Kidney (tissue), 14 donors: Measurements from ENCODE around the gene INF2. TPM values are rescaled to one million over a fixed set of nuclear protein-coding genes. Genes with fewer than 3 reads are reported as not detected.

Source experiments
- DNase-seq, 5 donors: peaks; one replicate each; pipeline ENCODE4 v3.0.0-alpha.2; 2013 to 2020
- FAIRE-seq: peaks from 2 replicates; lab custom pipeline; 2012; peaks lifted over from hg19 to GRCh38; lab: Jason Lieb, UNC
- H3K27ac ChIP-seq, 2 donors: one replicate each; pipeline ENCODE4 v1.7.0; 2013; ENCODE audit warnings: low read depth in 2 of 2, low read length in 2 of 2, inconsistent platforms in 1 of 2
- H3K27me3 ChIP-seq: one replicate; pipeline ENCODE4 v1.7.1; 2013; ENCODE audit warnings: low read length, inconsistent platforms; ENCODE audit not compliant: control insufficient read depth, insufficient read depth
- H3K36me3 ChIP-seq, 3 donors: one replicate each; pipeline versions ENCODE4 v1.7.0 to v1.7.1; 2013; ENCODE audit warnings: low read length in 3 of 3, control low read depth in 1 of 3, inconsistent platforms in 1 of 3; ENCODE audit not compliant: insufficient read depth in 3 of 3, control insufficient read depth in 2 of 3
- H3K4me1 ChIP-seq, 3 donors: one replicate each; pipeline versions ENCODE4 v1.7.0 to v1.7.1; 2013; ENCODE audit warnings: low read length in 3 of 3, inconsistent platforms in 1 of 3, low read depth in 1 of 3; ENCODE audit not compliant: control insufficient read depth in 2 of 3, insufficient read depth in 2 of 3
- H3K4me3 ChIP-seq, 3 donors: one replicate each; pipeline versions ENCODE4 v1.7.0 to v1.8.1; 2013; ENCODE audit warnings: low read length in 3 of 3, control low read depth in 1 of 3, inconsistent platforms in 1 of 3
- H3K9ac ChIP-seq, 3 donors: one replicate each; pipeline versions ENCODE4 v1.7.0 to v1.7.1; 2013; ENCODE audit warnings: low read length in 3 of 3, control low read depth in 1 of 3, inconsistent platforms in 1 of 3
- H3K9me3 ChIP-seq, 3 donors: one replicate each; pipeline versions ENCODE4 v1.7.0 to v1.7.1; 2013; ENCODE audit warnings: low read length in 3 of 3, control low read depth in 1 of 3, inconsistent platforms in 1 of 3; ENCODE audit not compliant: control insufficient read depth in 2 of 3, insufficient read depth in 1 of 3
- CTCF ChIP-seq: IDR thresholded peaks from 3 replicates; pipeline ENCODE4 v1.5.1; 2012; ENCODE audit warnings: mild to moderate bottlenecking, moderate library complexity, borderline replicate concordance; ENCODE audit not compliant: insufficient read depth; ENCODE audit errors: extremely low read depth
- intact Hi-C: fragments of 100-400 bp; cut with DNase I; formaldehyde crosslinking; loops from one replicate; pipeline ENCODE4 v1.11.1; 2022
- polyA plus RNA-seq: library from polyadenylated mRNA; stranded (reverse); fragments of 350-450 nt; fragmentation: Illumina TruSeq; extraction: RNeasy Lipid Tissue Mini Kit (QIAGEN cat#74804); gene quantifications from one replicate; pipeline ENCODE4 v1.2.3, GENCODE V29; 2014; ENCODE audit warnings: low read depth, low replicate concordance; ENCODE audit not compliant: insufficient read depth
- total RNA-seq: library from RNA; stranded (reverse); fragmentation: NEBNext Ultra II Directional; extraction: Animal tissue kit (Norgen Biotek cat#: 25700); gene quantifications from one replicate; pipeline ENCODE4 v1.2.1, GENCODE V29; 2021
- donor health status: control.
- donor health status: control.
- donor health status: control.
- donor health status: control.
- donor health status: control.
- donor health status: DM: yes; HTN: yes; CAD: no.
- donor health status: Normal renal cell carcinoma (clear cell type).

INF2 gene
- total and polyA plus RNA-seq, 2 donors from 2014 or later, result 58.5 to 82.7 TPM

- Histone ChIP-seq H3K4me1 (peaks cover 0 to 50% (median 21%) of the 10 kb centered on the region in 3 donors), H3K27me3 (no peaks in the 10 kb centered on the region), H3K9me3 (no peaks in the 10 kb centered on the region), H3K36me3 (no peaks in the 10 kb centered on the region), H3K27ac (no peak overlapping the region), H3K9ac (no peak overlapping the region), H3K4me3 (no peak overlapping the region)
- DNase-seq, result no peak
- no peak for TF ChIP-seq CTCF
- intact Hi-C loops, result no loop called here
- no peak for FAIRE-seq
Measured at GRCh38 chr14:104692261-104692938, 3.0 kb downstream of the INF2 start.

- TF ChIP-seq CTCF, result no peak
- Histone ChIP-seq H3K4me3 (no peak overlapping the region), H3K27ac (no peak overlapping the region)
Measured at GRCh38 chr14:104692939-104693315, 3.5 kb downstream of the INF2 start.

GRCh38 chr14:104693482-104694431 lies 4.3 kb downstream of the INF2 start:
- Histone ChIP-seq H3K36me3 (no peaks in the 10 kb centered on the region), H3K4me3 (no peak overlapping the region), H3K27ac (no peak overlapping the region), H3K27me3 (no peaks in the 10 kb centered on the region), H3K4me1 (peaks cover 0 to 44% (median 10%) of the 10 kb centered on the region in 3 donors), H3K9ac (no peak overlapping the region), H3K9me3 (no peaks in the 10 kb centered on the region)
- DNase-seq (no peak), FAIRE-seq (no peak)
- intact Hi-C loops, result no loop called here
- no peak for TF ChIP-seq CTCF

More at GRCh38 chr14:104692939-104693315, 3.5 kb downstream of the INF2 start:
- Histone ChIP-seq H3K27me3 (no peaks in the 10 kb centered on the region), H3K9me3 (no peaks in the 10 kb centered on the region), H3K36me3 (no peaks in the 10 kb centered on the region), H3K4me1 (peaks cover 0 to 48% (median 16%) of the 10 kb centered on the region in 3 donors), H3K9ac (no peak overlapping the region)
- FAIRE-seq (no peak), DNase-seq (no peak)
- intact Hi-C loops, result no loop called here
